H9 (cell line): Measurements from ENCODE around the gene FFAR1. TPM values are rescaled to one million over a fixed set of nuclear protein-coding genes. Genes with fewer than 3 reads are reported as not detected.

Experiments used
- DNase-seq: peaks from one replicate; pipeline ENCODE4 v3.0.0-alpha.2; 2017
- H2AFZ ChIP-seq: one replicate; pipeline ENCODE4 v1.6.1; 2013; ENCODE audit warnings: mild to moderate bottlenecking, low read length, control low read depth, moderate library complexity
- H2AK5ac ChIP-seq: 2 replicates; pipeline ENCODE4 v1.6.1; 2013; ENCODE audit warnings: low read length, control low read depth, mixed read lengths; ENCODE audit not compliant: insufficient read length
- H2BK120ac ChIP-seq: one replicate; pipeline ENCODE4 v1.6.1; 2013; ENCODE audit warnings: low read depth, mild to moderate bottlenecking, low read length, control low read depth, inconsistent platforms; ENCODE audit not compliant: poor library complexity, severe bottlenecking
- H2BK12ac ChIP-seq: 2 replicates; pipeline ENCODE4 v1.6.1; 2013; ENCODE audit warnings: low read length, control low read depth, mixed read lengths, low read depth; ENCODE audit not compliant: insufficient read length
- H2BK15ac ChIP-seq: 2 replicates; pipeline ENCODE4 v1.6.1; 2013; ENCODE audit warnings: low read depth, low read length, control low read depth
- H2BK20ac ChIP-seq: one replicate; pipeline ENCODE4 v1.6.1; 2013; ENCODE audit warnings: low read depth, mild to moderate bottlenecking, low read length, control low read depth, inconsistent platforms; ENCODE audit not compliant: poor library complexity, severe bottlenecking
- H2BK5ac ChIP-seq: 2 replicates; pipeline ENCODE4 v1.6.1; 2013; ENCODE audit warnings: low read length, control low read depth, mixed read lengths; ENCODE audit not compliant: insufficient read length
- H3K14ac ChIP-seq: 2 replicates; pipeline ENCODE4 v1.6.1; 2013; ENCODE audit warnings: low read length, control low read depth; ENCODE audit not compliant: insufficient read depth
- H3K18ac ChIP-seq: 2 replicates; pipeline ENCODE4 v1.6.1; 2013; ENCODE audit warnings: low read depth, mild to moderate bottlenecking, mixed read lengths, low read length, control low read depth; ENCODE audit not compliant: insufficient read length
- H3K23ac ChIP-seq: 2 replicates; pipeline ENCODE4 v1.6.1; 2013; ENCODE audit warnings: low read length, control low read depth, mixed read lengths, low read depth; ENCODE audit not compliant: insufficient read length
- H3K23me2 ChIP-seq: 2 replicates; pipeline ENCODE4 v1.6.1; 2013; ENCODE audit warnings: low read depth, mild to moderate bottlenecking, mixed read lengths, low read length, control low read depth; ENCODE audit not compliant: insufficient read length, poor library complexity, severe bottlenecking
- H3K27ac ChIP-seq: 2 replicates; pipeline ENCODE4 v1.5.1; 2013; ENCODE audit warnings: low read length, control low read depth, mixed read lengths, low read depth; ENCODE audit not compliant: insufficient read length
- H3K27me3 ChIP-seq: 2 replicates; pipeline ENCODE4 v1.6.1; 2013; ENCODE audit warnings: low read length, control low read depth, inconsistent platforms; ENCODE audit not compliant: insufficient read depth
- H3K4ac ChIP-seq: 2 replicates; pipeline ENCODE4 v1.6.1; 2013; ENCODE audit warnings: low read depth, mild to moderate bottlenecking, control low read depth, inconsistent platforms, low read length, moderate library complexity
- H3K4me1 ChIP-seq: 2 replicates; pipeline ENCODE4 v1.6.1; 2013; ENCODE audit warnings: low read length, control low read depth, inconsistent platforms; ENCODE audit not compliant: insufficient read depth
- H3K4me2 ChIP-seq: 2 replicates; pipeline ENCODE4 v1.6.1; 2013; ENCODE audit warnings: low read length, control low read depth, mixed read lengths; ENCODE audit not compliant: insufficient read length, insufficient read depth
- H3K56ac ChIP-seq: 2 replicates; pipeline ENCODE4 v1.6.1; 2013; ENCODE audit warnings: low read depth, mild to moderate bottlenecking, mixed read lengths, low read length, control low read depth; ENCODE audit not compliant: insufficient read length
- H3K79me1 ChIP-seq: 2 replicates; pipeline ENCODE4 v1.6.1; 2013; ENCODE audit warnings: low read depth, mild to moderate bottlenecking, moderate library complexity, low read length, control low read depth, inconsistent platforms; ENCODE audit not compliant: insufficient read depth, poor library complexity, severe bottlenecking
- H3K79me2 ChIP-seq: 2 replicates; pipeline ENCODE4 v1.6.1; 2013; ENCODE audit warnings: low read length, control low read depth, inconsistent platforms; ENCODE audit not compliant: insufficient read depth
- H3K9ac ChIP-seq: 2 replicates; pipeline ENCODE4 v1.6.1; 2013; ENCODE audit warnings: low read length, control low read depth, mixed read lengths; ENCODE audit not compliant: insufficient read length; ENCODE audit errors: extremely low read depth
- H3K9me3 ChIP-seq: one replicate; pipeline ENCODE4 v1.6.1; 2013; ENCODE audit warnings: low read depth, low read length, inconsistent platforms; ENCODE audit not compliant: control insufficient read depth
- H3T11ph ChIP-seq: one replicate; pipeline ENCODE4 v1.6.1; 2013; ENCODE audit warnings: mild to moderate bottlenecking, low read length, control low read depth, inconsistent platforms
- H4K20me1 ChIP-seq: one replicate; pipeline ENCODE4 v1.6.1; 2013; ENCODE audit not compliant: control insufficient read depth, insufficient read length, insufficient read depth
- H4K5ac ChIP-seq: 2 replicates; pipeline ENCODE4 v1.6.1; 2013; ENCODE audit warnings: low read depth, mild to moderate bottlenecking, mixed read lengths, low read length, control low read depth; ENCODE audit not compliant: insufficient read length
- H4K8ac ChIP-seq: replicated peaks from 2 replicates; pipeline ENCODE4 v1.6.1; 2013; ENCODE audit warnings: low read length, control low read depth, mixed read lengths, low read depth; ENCODE audit not compliant: insufficient read length
- H4K91ac ChIP-seq: 2 replicates; pipeline ENCODE4 v1.6.1; 2013; ENCODE audit warnings: low read depth, mild to moderate bottlenecking, moderate library complexity, mixed read lengths, low read length, control low read depth; ENCODE audit not compliant: insufficient read length
- H3K27ac Mint-ChIP-seq, 3 experiments: 2 replicates in 2 of 3; 3 replicates in 1 of 3; pipeline ENCODE4 v1.8.0; 2020 to 2021; ENCODE audit warnings: mixed read lengths in 3 of 3, mild to moderate bottlenecking in 1 of 3, moderate library complexity in 1 of 3
- H3K27me3 Mint-ChIP-seq: 2 replicates; pipeline ENCODE4 v1.8.0; 2021; ENCODE audit warnings: low read depth, mild to moderate bottlenecking, moderate library complexity, mixed read lengths
- H3K36me3 Mint-ChIP-seq, 3 experiments: 2 replicates in 2 of 3; 3 replicates in 1 of 3; pipeline ENCODE4 v1.8.0; 2020 to 2021; ENCODE audit warnings: low read depth in 3 of 3, mixed read lengths in 3 of 3; ENCODE audit not compliant: insufficient read depth in 1 of 3
- H3K4me1 Mint-ChIP-seq, 2 experiments: 2 replicates each; pipeline ENCODE4 v1.8.0; 2020; ENCODE audit warnings: mixed read lengths in 2 of 2
- H3K4me3 Mint-ChIP-seq, 2 experiments: 2 replicates in 1 of 2; 3 replicates in 1 of 2; pipeline ENCODE4 v1.8.0; 2020 to 2021; ENCODE audit warnings: mild to moderate bottlenecking in 2 of 2, mixed read lengths in 2 of 2, moderate library complexity in 1 of 2
- H3K9me3 Mint-ChIP-seq, 2 experiments: 2 replicates in 1 of 2; 3 replicates in 1 of 2; pipeline ENCODE4 v1.8.0; 2020; ENCODE audit warnings: mild to moderate bottlenecking in 2 of 2, mixed read lengths in 2 of 2, moderate library complexity in 1 of 2
- WGBS: extraction: QIAGEN DNeasy Blood & Tissue Kit; methylation state at CpG from one replicate; pipeline ENCODE4 v1.1.7; 2013; ENCODE audit warnings: missing lambda C conversion rate, low lambda C conversion rate, mixed read lengths; ENCODE audit not compliant: insufficient read length; ENCODE audit errors: extremely low coverage; 5-methylcytosine and 5-hydroxymethylcytosine counted together
- total RNA-seq: library from RNA; stranded (reverse); gene quantifications from 2 replicates; pipeline ENCODE4 v1.2.1, GENCODE V29; 2021
- TF ChIP-seq, protein P1 (sequence below): fragments of 200-600 bp; sonication (generic); conservative IDR thresholded peaks from 3 replicates; pipeline ENCODE4 v1.8.0; 2021; ENCODE audit warnings: antibody characterized with exemption, mild to moderate bottlenecking

Gene FFAR1
- total RNA-seq, 1 experiment from 2014 or later, result not detected

DNA sequence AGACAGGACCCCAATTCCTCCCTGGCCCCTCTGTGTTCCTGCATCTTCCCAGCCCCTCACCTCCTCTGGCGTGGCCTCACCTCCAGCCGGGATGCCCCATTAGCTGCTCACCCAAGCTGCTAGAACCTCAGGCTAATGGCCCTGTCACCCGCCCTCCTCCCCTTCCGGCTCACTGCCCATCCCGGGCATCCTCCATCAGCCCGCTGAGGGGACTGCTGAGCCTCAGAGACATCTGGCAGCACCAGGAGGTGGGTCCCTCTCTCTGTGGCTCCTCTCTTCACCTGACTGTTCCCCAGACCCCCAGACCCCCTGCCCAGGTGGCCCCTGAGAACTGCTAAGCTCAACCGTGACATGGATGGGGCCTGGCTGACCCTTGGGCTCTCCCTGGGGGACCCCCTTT lies 2.9 kb downstream of the FFAR1 start:
- Mint-ChIP-seq H3K27me3 (peaks cover 45% of the 10 kb centered on the region), H3K4me3 (no peak overlapping the region), H3K27ac (no peak overlapping the region; a peak in 1 of 7 replicates), H3K4me1 (peaks cover 9 to 19% of the 10 kb centered on the region in 2 experiments), H3K36me3 (no peaks in the 10 kb centered on the region; a peak in 1 of 7 replicates), H3K9me3 (no peaks in the 10 kb centered on the region)
- no peak overlapping the region for H2AFZ ChIP-seq
- no peak overlapping the region for H3K18ac ChIP-seq
- no peaks in the 10 kb centered on the region for H3K27me3 ChIP-seq
- no peak overlapping the region for H2BK20ac ChIP-seq
- no peak overlapping the region for H2AK5ac ChIP-seq
- no peaks in the 10 kb centered on the region; the same call in 1 of the 2 replicates for H3K4me1 ChIP-seq
- no peak overlapping the region for H3K9ac ChIP-seq
- no peak overlapping the region for H3K4ac ChIP-seq
- no peak overlapping the region for H4K8ac ChIP-seq
- H3K9me3 ChIP-seq, result no peaks in the 10 kb centered on the region
- H3K79me1 ChIP-seq, result no peaks in the 10 kb centered on the region
- no peak overlapping the region for H3K27ac ChIP-seq
- no peak overlapping the region for H4K5ac ChIP-seq
- no peak overlapping the region for H2BK120ac ChIP-seq
- H3K23me2 ChIP-seq, result peaks cover 4% of the 10 kb centered on the region
- no peak overlapping the region for H3T11ph ChIP-seq
- H3K4me2 ChIP-seq, result no peak overlapping the region
- H2BK15ac ChIP-seq, result no peak overlapping the region
- no peaks in the 10 kb centered on the region for H3K79me2 ChIP-seq
- no peak overlapping the region for H3K23ac ChIP-seq
- TF ChIP-seq, protein P1, sequence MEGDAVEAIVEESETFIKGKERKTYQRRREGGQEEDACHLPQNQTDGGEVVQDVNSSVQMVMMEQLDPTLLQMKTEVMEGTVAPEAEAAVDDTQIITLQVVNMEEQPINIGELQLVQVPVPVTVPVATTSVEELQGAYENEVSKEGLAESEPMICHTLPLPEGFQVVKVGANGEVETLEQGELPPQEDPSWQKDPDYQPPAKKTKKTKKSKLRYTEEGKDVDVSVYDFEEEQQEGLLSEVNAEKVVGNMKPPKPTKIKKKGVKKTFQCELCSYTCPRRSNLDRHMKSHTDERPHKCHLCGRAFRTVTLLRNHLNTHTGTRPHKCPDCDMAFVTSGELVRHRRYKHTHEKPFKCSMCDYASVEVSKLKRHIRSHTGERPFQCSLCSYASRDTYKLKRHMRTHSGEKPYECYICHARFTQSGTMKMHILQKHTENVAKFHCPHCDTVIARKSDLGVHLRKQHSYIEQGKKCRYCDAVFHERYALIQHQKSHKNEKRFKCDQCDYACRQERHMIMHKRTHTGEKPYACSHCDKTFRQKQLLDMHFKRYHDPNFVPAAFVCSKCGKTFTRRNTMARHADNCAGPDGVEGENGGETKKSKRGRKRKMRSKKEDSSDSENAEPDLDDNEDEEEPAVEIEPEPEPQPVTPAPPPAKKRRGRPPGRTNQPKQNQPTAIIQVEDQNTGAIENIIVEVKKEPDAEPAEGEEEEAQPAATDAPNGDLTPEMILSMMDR, result no peak
- WGBS, result no CpG with 5 or more reads among the region's 7 CpGs
- H2BK5ac ChIP-seq, result no peak overlapping the region
- DNase-seq, result peak; percentile 19
- H4K91ac ChIP-seq, result no peak overlapping the region
- no peaks in the 10 kb centered on the region for H4K20me1 ChIP-seq
- no peak overlapping the region for H3K56ac ChIP-seq
- H3K14ac ChIP-seq, result no peak overlapping the region
- no peak overlapping the region for H2BK12ac ChIP-seq
